Measurements from ENCODE around the gene NWD2. TPM values are rescaled to one million over a fixed set of nuclear protein-coding genes. Genes with fewer than 3 reads are reported as not detected.
A peak's percentile ranks its signal among the peaks of the same experiment; 100 is the strongest.

Gene NWD2
- total RNA-seq, 2 donors from 2014 or later: not detected

GRCh38 chr4:37245391-37245954 lies 930 bp downstream of the NWD2 start:
- DNase-seq (ENCODE audit: low spot score in 2 of 2) (no peak), ATAC-seq (no peak)
- Mint-ChIP-seq H3K9me3 (no peaks in the 10 kb centered on the region), H3K36me3 (peaks cover 8 to 12% of the 10 kb centered on the region in 2 donors), H3K27ac (no peak overlapping the region)

- Mint-ChIP-seq H3K36me3 (peaks cover 8 to 12% of the 10 kb centered on the region in 2 donors), H3K9me3 (no peaks in the 10 kb centered on the region), H3K27ac (no peak overlapping the region)
- DNase-seq (ENCODE audit: low spot score in 2 of 2): no peak
- no peak for ATAC-seq
Observed at GRCh38 chr4:37246891-37247290, 2.3 kb downstream of the NWD2 start.

- DNase-seq (ENCODE audit: low spot score in 2 of 2) (no peak), ATAC-seq (no peak)
- peaks cover 0 to 4% of the 10 kb centered on the region in 2 donors for H3K9me3 Mint-ChIP-seq
- H3K27ac Mint-ChIP-seq: no peak overlapping the region
- H3K36me3 Mint-ChIP-seq: no peaks in the 10 kb centered on the region
Observed at GRCh38 chr4:37258221-37258620, 13.7 kb downstream of the NWD2 start.

DNA sequence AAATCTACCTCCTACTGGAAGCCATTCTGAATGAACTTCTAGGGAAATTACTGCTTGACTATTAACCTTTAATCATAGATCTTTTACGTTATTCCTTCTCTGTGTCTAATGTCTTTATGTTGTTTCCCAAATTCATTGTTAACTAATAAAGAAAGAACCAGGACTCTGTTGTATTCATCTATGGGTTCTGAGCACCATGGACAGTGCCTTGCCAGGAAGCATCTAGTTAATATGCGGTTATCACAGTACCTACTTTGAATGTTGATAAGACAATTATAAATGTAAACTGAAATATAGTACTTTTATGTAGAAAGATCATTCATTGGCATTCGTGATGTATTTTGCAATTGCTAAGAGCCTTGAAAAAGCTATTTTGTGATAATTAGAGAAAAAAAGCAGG lies 23.8 kb downstream of the NWD2 start:
- H3K27ac Mint-ChIP-seq: no peak overlapping the region

GRCh38 chr4:37279121-37279520 lies 34.6 kb downstream of the NWD2 start:
- Mint-ChIP-seq H3K27ac (no peak overlapping the region), H3K36me3 (no peaks in the 10 kb centered on the region), H3K9me3 (peaks cover 11 to 12% of the 10 kb centered on the region in 2 donors)
- ATAC-seq (no peak), DNase-seq (ENCODE audit: low spot score in 2 of 2) (no peak)

More for the DNA sequence above, 23.8 kb downstream of the NWD2 start:
- Mint-ChIP-seq H3K36me3 (no peaks in the 10 kb centered on the region), H3K9me3 (no peaks in the 10 kb centered on the region)
- DNase-seq (ENCODE audit: low spot score in 2 of 2) (no peak), ATAC-seq (no peak)

DNA sequence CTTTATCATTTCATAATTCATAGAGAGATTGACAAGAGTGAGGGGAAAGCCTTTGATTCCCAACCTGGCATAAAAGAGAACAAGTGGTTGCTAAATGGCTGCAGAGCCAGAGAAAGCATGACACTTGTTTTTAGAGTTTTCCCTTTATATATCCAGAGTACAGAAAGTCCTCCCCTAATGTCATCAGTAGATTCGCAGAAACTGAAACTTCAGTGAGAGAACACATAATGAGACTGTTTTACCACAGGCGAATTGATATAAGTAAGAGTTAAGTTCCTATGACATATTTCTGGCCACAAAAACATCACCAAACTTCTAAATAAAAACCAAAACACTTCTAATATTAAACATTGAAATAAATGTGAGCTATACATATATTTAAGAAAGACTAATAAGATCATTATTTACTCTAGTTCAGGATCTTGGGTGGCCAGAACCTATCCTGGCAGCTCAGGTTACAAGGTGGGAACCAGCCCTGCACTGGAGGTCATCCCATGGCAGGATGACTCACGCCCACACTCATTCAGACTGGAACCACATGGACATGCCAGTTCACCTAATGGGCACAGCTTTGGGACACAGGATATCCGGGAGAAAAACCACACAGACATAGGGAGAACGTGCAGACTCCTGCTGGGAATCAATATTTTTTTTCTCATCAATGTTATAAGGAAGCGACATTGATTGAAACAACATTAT lies 35.5 kb downstream of the NWD2 start:
- peaks cover 11 to 12% of the 10 kb centered on the region in 2 donors for H3K9me3 Mint-ChIP-seq
- no peak for ATAC-seq
- H3K27ac Mint-ChIP-seq: no peak overlapping the region
- DNase-seq (ENCODE audit: low spot score in 2 of 2): no peak
- no peaks in the 10 kb centered on the region for H3K36me3 Mint-ChIP-seq

- DNase-seq (ENCODE audit: low spot score in 2 of 2): no peak
- Mint-ChIP-seq H3K36me3 (no peaks in the 10 kb centered on the region), H3K9me3 (no peaks in the 10 kb centered on the region), H3K27ac (no peak overlapping the region)
- no peak for ATAC-seq
Observed at GRCh38 chr4:37299468-37299867, 54.9 kb downstream of the NWD2 start.

DNA sequence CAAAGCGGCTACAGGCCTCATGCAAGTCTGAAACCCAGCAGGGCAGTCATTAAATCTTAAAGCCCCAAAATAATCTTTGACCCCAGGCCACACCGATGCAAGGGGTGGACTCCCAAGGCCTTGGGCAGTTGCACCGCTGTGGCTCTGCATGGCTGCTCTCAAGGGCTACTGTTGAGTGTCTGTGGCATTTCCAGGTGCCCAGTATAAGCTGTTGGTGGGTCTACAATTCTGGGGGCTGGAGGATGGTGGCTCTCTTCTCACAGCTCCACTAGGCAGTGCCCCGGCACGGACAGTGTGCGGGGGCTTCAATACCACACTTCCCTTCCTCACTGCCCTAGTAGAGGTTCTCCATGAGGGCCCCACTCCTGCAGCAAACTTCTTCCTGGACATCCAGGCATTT lies 60.1 kb downstream of the NWD2 start:
- Mint-ChIP-seq H3K27ac (no peak overlapping the region), H3K36me3 (peaks cover 0 to 4% of the 10 kb centered on the region in 2 donors), H3K9me3 (peaks cover 1 to 2% of the 10 kb centered on the region in 2 donors)
- DNase-seq (ENCODE audit: low spot score in 2 of 2) (no peak), ATAC-seq (no peak)

DNA sequence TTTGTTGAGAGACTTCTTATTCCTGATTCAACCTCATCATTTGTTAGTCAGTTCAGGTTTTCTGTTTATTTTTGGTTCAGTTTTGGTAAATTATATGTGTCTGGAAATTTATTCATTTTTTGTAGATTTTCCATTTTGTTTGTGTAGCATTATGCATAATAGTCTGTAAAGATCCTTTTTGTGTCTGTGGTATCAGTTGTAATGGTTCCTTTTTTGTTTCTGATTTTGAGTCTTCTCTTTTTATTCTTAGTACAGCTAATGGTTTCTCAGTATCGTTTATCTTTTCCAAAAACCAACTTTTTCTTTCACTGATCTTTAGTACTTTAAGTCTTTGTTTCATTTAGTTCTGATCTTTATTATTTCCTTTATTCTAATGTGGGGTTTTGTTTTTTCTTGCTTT lies 61.4 kb downstream of the NWD2 start:
- Mint-ChIP-seq H3K27ac (no peak overlapping the region), H3K36me3 (peaks cover 0 to 8% of the 10 kb centered on the region in 2 donors), H3K9me3 (peaks cover 5% of the 10 kb centered on the region in 2 donors)
- no peak for ATAC-seq
- no peak for DNase-seq (ENCODE audit: low spot score in 2 of 2)

GRCh38 chr4:37317104-37317643 lies 72.6 kb downstream of the NWD2 start:
- DNase-seq (ENCODE audit: low spot score in 2 of 2) (no peak), ATAC-seq (no peak)
- H3K27ac Mint-ChIP-seq: no peak overlapping the region
- H3K36me3 Mint-ChIP-seq: peaks cover 0 to 7% of the 10 kb centered on the region in 2 donors
- H3K9me3 Mint-ChIP-seq: peaks cover 5 to 6% of the 10 kb centered on the region in 2 donors

DNA sequence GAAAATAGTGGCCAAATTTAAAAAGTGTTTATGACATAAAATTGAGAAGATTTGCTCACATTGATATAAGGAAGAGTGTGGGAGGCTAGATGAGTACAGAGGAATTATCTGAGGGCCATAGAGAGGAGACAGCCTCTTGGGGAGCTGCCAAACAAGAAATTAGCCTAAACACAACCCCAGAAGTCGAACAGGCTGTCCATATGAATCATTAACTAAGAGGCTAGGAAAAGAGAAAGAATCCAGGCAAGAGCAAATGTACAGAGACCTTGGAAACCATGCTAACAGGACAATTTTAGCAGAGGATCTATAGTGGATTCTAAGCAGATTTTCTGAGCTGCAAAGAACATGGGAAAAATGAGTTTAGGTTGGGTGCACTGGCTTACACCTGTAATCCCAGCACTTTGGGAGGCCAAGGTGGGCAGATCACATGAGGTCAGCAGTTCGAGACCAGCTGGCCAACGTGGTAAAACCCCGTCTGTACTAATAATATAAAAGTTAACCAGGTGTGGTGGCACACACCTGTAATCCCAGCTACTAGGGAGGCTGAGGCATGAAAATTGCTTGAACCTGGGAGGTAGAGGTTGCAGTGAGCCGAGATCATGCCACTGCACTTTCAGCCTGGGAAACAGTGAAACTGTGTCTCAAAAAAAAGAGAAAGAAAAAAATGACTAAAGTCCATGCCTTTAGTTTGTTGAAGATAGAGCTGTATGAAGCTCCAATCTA lies 76.1 kb downstream of the NWD2 start:
- Mint-ChIP-seq H3K36me3 (peaks cover 0 to 7% of the 10 kb centered on the region in 2 donors), H3K9me3 (peaks cover 5 to 6% of the 10 kb centered on the region in 2 donors), H3K27ac (peak overlapping the region in 1 of 2 donors; percentile 3)
- DNase-seq (ENCODE audit: low spot score in 2 of 2) (no peak), ATAC-seq (no peak)

DNA sequence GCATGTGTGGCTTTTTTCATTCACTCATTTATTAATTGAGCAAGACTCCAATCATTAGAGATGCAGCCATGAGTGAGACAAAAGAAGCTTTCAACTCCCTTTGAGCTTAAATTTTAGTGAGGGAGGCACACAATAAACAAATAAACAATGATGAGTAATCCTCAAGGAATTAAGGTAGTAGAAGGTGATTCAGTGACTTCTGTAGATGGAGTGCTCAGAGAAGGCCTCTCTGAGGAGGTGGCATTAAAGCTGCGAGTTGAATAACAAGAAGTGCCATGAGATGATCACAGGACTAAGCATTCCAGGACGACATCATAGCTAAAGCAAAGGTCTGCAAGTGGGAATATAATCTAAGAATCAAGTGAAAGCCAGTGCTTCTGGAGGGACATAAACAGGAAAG lies 77.6 kb downstream of the NWD2 start:
- Mint-ChIP-seq H3K36me3 (peaks cover 0 to 6% of the 10 kb centered on the region in 2 donors), H3K9me3 (peaks cover 4 to 6% of the 10 kb centered on the region in 2 donors), H3K27ac (no peak overlapping the region)
- ATAC-seq (no peak), DNase-seq (ENCODE audit: low spot score in 2 of 2) (no peak)

- ATAC-seq (no peak), DNase-seq (ENCODE audit: low spot score in 2 of 2) (no peak)
- Mint-ChIP-seq H3K9me3 (peaks cover 0 to 11% of the 10 kb centered on the region in 2 donors), H3K36me3 (no peaks in the 10 kb centered on the region), H3K27ac (no peak overlapping the region)
Observed at GRCh38 chr4:37324546-37324945, 80.0 kb downstream of the NWD2 start.

GRCh38 chr4:37326852-37327251 lies 82.3 kb downstream of the NWD2 start:
- H3K9me3 Mint-ChIP-seq: peaks cover 0 to 11% of the 10 kb centered on the region in 2 donors
- no peaks in the 10 kb centered on the region for H3K36me3 Mint-ChIP-seq
- DNase-seq (ENCODE audit: low spot score in 2 of 2) (no peak), ATAC-seq (no peak)
- H3K27ac Mint-ChIP-seq: no peak overlapping the region

- DNase-seq (ENCODE audit: low spot score in 2 of 2) (no peak), ATAC-seq (no peak)
- Mint-ChIP-seq H3K27ac (no peak overlapping the region), H3K36me3 (no peaks in the 10 kb centered on the region), H3K9me3 (no peaks in the 10 kb centered on the region)
Observed at GRCh38 chr4:37338972-37339371, 94.4 kb downstream of the NWD2 start.

DNA sequence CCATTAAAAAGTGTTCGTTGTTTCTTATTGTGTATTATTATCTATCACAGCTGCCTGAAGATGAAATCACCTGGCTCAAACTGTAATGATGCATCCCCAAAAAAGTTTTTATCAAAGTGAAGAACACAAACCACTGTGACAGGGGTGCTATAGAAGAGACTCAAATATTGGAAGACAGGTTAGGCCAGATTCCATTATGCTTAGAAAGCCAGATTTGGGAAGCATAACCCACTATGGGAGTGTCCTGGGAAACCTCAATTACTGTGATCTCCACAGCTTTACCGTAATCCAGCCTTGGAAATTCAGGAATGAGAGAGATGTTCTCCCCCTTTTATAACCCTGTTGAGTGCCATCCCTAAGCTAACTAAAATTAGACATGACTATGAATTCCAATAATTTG lies 114.2 kb downstream of the NWD2 start:
- no peak for DNase-seq (ENCODE audit: low spot score in 2 of 2)
- peaks cover 2 to 5% of the 10 kb centered on the region in 2 donors for H3K36me3 Mint-ChIP-seq
- peaks cover 0 to 3% of the 10 kb centered on the region in 2 donors for H3K9me3 Mint-ChIP-seq
- no peak for ATAC-seq
- H3K27ac Mint-ChIP-seq: no peak overlapping the region

DNA sequence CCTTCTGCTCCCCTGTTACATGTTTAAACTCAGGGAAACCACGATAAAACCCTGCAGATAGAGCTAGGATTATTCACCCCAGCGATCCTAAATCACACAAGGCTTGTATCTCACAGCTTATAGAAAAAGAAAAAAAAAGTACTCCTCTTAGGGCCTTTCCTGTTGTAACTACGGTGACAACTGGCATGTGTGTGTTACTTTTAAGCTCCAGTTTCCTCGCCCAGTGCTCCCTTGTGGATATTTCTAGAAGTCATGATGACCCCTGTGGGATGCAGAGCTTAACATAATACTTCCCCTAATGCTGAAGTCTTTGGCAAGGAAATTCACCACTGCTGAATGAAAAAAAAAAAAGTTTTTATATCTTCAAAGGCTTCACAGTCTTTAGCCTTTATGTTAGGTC lies 114.7 kb downstream of the NWD2 start:
- no peak for ATAC-seq
- Mint-ChIP-seq H3K36me3 (no peaks in the 10 kb centered on the region), H3K9me3 (no peaks in the 10 kb centered on the region), H3K27ac (no peak overlapping the region)
- no peak for DNase-seq (ENCODE audit: low spot score in 2 of 2)
